NB4 (cell line): Measurements from ENCODE around the gene WFIKKN2.

Experiments
- MYC ChIP-seq: IDR thresholded peaks from 2 replicates; pipeline ENCODE4 v1.6.1; 2011; ENCODE audit warnings: low read depth, low read length
- POLR2A ChIP-seq: IDR thresholded peaks from 2 replicates; pipeline ENCODE4 v1.6.1; 2011; ENCODE audit warnings: mild to moderate bottlenecking; ENCODE audit not compliant: insufficient read length; ENCODE audit errors: extremely low read depth
- TF ChIP-seq, protein P1 (sequence below): IDR thresholded peaks from one replicate; pipeline ENCODE4 v1.5.1; 2012; ENCODE audit warnings: low read depth, low read length
- TF ChIP-seq, protein P2 (sequence below): IDR thresholded peaks from 2 replicates; pipeline ENCODE4 v1.6.1; 2011; ENCODE audit warnings: low read depth, low read length

GRCh38 chr17:50842506-50843149 lies 7.2 kb downstream of the WFIKKN2 start:
- TF ChIP-seq, protein P1, sequence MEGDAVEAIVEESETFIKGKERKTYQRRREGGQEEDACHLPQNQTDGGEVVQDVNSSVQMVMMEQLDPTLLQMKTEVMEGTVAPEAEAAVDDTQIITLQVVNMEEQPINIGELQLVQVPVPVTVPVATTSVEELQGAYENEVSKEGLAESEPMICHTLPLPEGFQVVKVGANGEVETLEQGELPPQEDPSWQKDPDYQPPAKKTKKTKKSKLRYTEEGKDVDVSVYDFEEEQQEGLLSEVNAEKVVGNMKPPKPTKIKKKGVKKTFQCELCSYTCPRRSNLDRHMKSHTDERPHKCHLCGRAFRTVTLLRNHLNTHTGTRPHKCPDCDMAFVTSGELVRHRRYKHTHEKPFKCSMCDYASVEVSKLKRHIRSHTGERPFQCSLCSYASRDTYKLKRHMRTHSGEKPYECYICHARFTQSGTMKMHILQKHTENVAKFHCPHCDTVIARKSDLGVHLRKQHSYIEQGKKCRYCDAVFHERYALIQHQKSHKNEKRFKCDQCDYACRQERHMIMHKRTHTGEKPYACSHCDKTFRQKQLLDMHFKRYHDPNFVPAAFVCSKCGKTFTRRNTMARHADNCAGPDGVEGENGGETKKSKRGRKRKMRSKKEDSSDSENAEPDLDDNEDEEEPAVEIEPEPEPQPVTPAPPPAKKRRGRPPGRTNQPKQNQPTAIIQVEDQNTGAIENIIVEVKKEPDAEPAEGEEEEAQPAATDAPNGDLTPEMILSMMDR, result no peak
- TF ChIP-seq POLR2A, result no peak
- no peak for TF ChIP-seq MYC
- TF ChIP-seq, protein P2, sequence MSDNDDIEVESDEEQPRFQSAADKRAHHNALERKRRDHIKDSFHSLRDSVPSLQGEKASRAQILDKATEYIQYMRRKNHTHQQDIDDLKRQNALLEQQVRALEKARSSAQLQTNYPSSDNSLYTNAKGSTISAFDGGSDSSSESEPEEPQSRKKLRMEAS, result no peak
